WI38 (cell line): ENCODE results near the gene RBM11.

Source experiments
- H3K4me3 ChIP-seq: 2 replicates; pipeline ENCODE4 v1.5.1; 2011; ENCODE audit warnings: low read depth, mild to moderate bottlenecking, control low read depth, low read length
- CTCF ChIP-seq: IDR thresholded peaks from 2 replicates; pipeline ENCODE4 v1.5.1; 2012; ENCODE audit warnings: low read depth, mild to moderate bottlenecking, control low read depth, low read length

The RBM11 gene

GRCh38 chr21:14245711-14246110 is 29.8 kb downstream of the RBM11 start:
- no peak overlapping the region for H3K4me3 ChIP-seq
- TF ChIP-seq CTCF = no peak

- no peak overlapping the region for H3K4me3 ChIP-seq
- no peak for TF ChIP-seq CTCF
These were observed 35.4 kb downstream of the RBM11 start for GRCh38 chr21:14251336-14251735.

- 0 out of 2 replicates have a peak, but pooled peaks have one; percentile 17 for TF ChIP-seq CTCF
These were observed 43.8 kb downstream of the RBM11 start for GRCh38 chr21:14259747-14260146.

GRCh38 chr21:14260174-14260764 is 44.3 kb downstream of the RBM11 start:
- TF ChIP-seq CTCF = no peak
- H3K4me3 ChIP-seq = no peak overlapping the region

More at GRCh38 chr21:14259747-14260146, 43.8 kb downstream of the RBM11 start:
- no peak overlapping the region for H3K4me3 ChIP-seq

GRCh38 chr21:14262039-14262438 is 46.1 kb downstream of the RBM11 start:
- no peak overlapping the region for H3K4me3 ChIP-seq
- TF ChIP-seq CTCF = no peak

GRCh38 chr21:14263879-14264278 is 47.9 kb downstream of the RBM11 start:
- no peak for TF ChIP-seq CTCF
- H3K4me3 ChIP-seq = no peak overlapping the region

- H3K4me3 ChIP-seq = no peak overlapping the region
- no peak for TF ChIP-seq CTCF
These were observed 49.1 kb downstream of the RBM11 start for GRCh38 chr21:14265023-14265422.
